ENCODE data around the gene SLC25A10. TPM values are rescaled to one million over a fixed set of nuclear protein-coding genes. Genes with fewer than 3 reads are reported as not detected.

The SLC25A10 gene
- total and polyA plus RNA-seq, 2 of the 8 experiments (the other 6 are each of a cell fraction or from before 2014, with no cell fraction given): 22.2 to 43.0 TPM

DNA sequence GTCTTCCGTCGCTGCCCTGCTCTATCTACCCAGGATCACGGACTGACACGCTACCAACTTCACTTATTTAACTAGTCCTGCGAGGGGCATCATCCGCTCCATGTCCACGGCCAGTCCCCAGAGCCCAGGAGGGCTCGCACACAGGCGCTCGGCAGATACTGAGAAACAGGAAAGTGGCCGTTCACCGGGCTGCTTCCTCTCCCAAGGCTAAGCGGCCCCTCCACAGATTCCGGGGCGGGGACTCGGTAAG lies 46.1 kb upstream of the SLC25A10 start:
- Histone ChIP-seq H3K79me1 (ENCODE audit: low read depth, low read length) (peaks cover 8% of the 10 kb centered on the region), H2BK12ac (ENCODE audit: low read depth, low read length) (0 out of 2 replicates have a peak overlapping the region, but pooled peaks have one; percentile 6), H3K9ac (replicated peaks in 1 of 4; ENCODE audit: extremely low read depth in 1 of 4, low read depth in 3 of 4, low read length in 3 of 4) (peak overlapping the region; percentile 42 to 86 (median 82); a peak in 6 of 7 replicates), H2BK120ac (replicated peaks; ENCODE audit: low read depth, low read length) (no peak overlapping the region), H3K14ac (ENCODE audit: insufficient read length) (no peak overlapping the region), H2BK20ac (ENCODE audit: low read length) (no peak overlapping the region), H3K9me3 (ENCODE audit: insufficient read depth in 2 of 2, low read depth in 1 of 2, low read length in 1 of 2) (no peaks in the 10 kb centered on the region), H3K4me1 (replicated peaks in 1 of 4; ENCODE audit: control insufficient read depth in 3 of 4, insufficient read depth in 4 of 4, low read length in 3 of 4) (peaks cover 3 to 11% (median 8%) of the 10 kb centered on the region in 4 experiments), H3K18ac (ENCODE audit: extremely low read depth, low read length) (peak overlapping the region; percentile 65; the same call in 1 of the 2 replicates), H4K91ac (replicated peaks; ENCODE audit: insufficient read length, low read length) (peak overlapping the region; percentile 65), H3K23me2 (ENCODE audit: low read depth, low read length) (peaks cover 4% of the 10 kb centered on the region; the same call in 1 of the 2 replicates), H3K27ac (ENCODE audit: low read depth, low read length) (peak overlapping the region; percentile 41; the same call in 1 of the 2 replicates), H3K4me3 (ENCODE audit: extremely low read depth in 1 of 4, insufficient read depth in 2 of 4, low read depth in 3 of 4, low read length in 4 of 4) (peak overlapping the region; percentile 62 to 95 (median 88)), H3K4me2 (ENCODE audit: insufficient read depth in 1 of 2, low read depth in 2 of 2, low read length in 2 of 2) (peak overlapping the region; percentile 77 to 84), H2BK15ac (ENCODE audit: low read length) (no peak overlapping the region), H2AK5ac (ENCODE audit: low read depth, low read length) (no peak overlapping the region), H3K56ac (replicated peaks; ENCODE audit: insufficient read length, low read depth, low read length) (peak overlapping the region; percentile 59), H4K5ac (ENCODE audit: insufficient read length, low read depth, low read length) (peak overlapping the region; percentile 38), H3K23ac (ENCODE audit: insufficient read length) (no peak overlapping the region), H4K20me1 (replicated peaks in 1 of 2; ENCODE audit: control insufficient read depth in 1 of 2, insufficient read depth in 2 of 2, low read length in 2 of 2) (peaks cover 8% of the 10 kb centered on the region in 2 experiments), H3K4ac (replicated peaks; ENCODE audit: insufficient read length, low read depth, low read length) (peak overlapping the region; percentile 63), H3K27me3 (replicated peaks in 1 of 4; ENCODE audit: control insufficient read depth in 3 of 4, extremely low read depth in 1 of 4, insufficient read depth in 3 of 4, low read length in 3 of 4) (no peaks in the 10 kb centered on the region), H3K36me3 (ENCODE audit: control insufficient read depth in 2 of 4, insufficient read depth in 4 of 4, low read length in 3 of 4) (peaks cover 9 to 30% (median 21%) of the 10 kb centered on the region in 4 experiments; a peak in 7 of 8 replicates), H4K8ac (ENCODE audit: extremely low read depth, insufficient read depth, low read length) (peak overlapping the region; percentile 92), H3K79me2 (ENCODE audit: control insufficient read depth in 1 of 2, insufficient read depth in 2 of 2, low read length in 2 of 2) (peaks cover 0 to 24% of the 10 kb centered on the region in 2 experiments; a peak in 2 of 4 replicates), H2BK5ac (ENCODE audit: low read depth, low read length) (peak overlapping the region; percentile 85; the same call in 1 of the 2 replicates), H2AFZ (ENCODE audit: low read length) (no peak overlapping the region)
- POLR2A ChIA-PET (ENCODE audit: partially characterized antibody): interaction anchor here (0.9 to 9.3 kb wide), 21 partner anchors 8 to 358 kb away, joined by 3 to 65 read pairs (median 3); partner anchors contain the start of genes ARL16, HGS, LRRC45 and MCRIP1
- DNase-seq (ENCODE audit: low read depth in 1 of 2, low spot score in 2 of 2): no peak
- WGBS, 2 experiments (ENCODE audit: extremely low coverage in 1 of 2, insufficient coverage in 1 of 2, insufficient read length in 1 of 2, insufficient replicate concordance in 2 of 2, low coverage in 1 of 2, low lambda C conversion rate in 2 of 2, missing lambda C conversion rate in 1 of 2): 9% methylated on average over 10 of the region's 16 CpGs; no CpG with 5 or more reads in 1 of the 2 experiments
- no peak for FAIRE-seq
- TF ChIP-seq TCF12 (IDR thresholded peaks at IDR 0.05; ENCODE audit: low read depth, low read length) (no peak), SIRT6 (IDR thresholded peaks at IDR 0.05; ENCODE audit: low read length) (no peak), BRCA1 (IDR thresholded peaks at IDR 0.05; ENCODE audit: low read depth, low read length) (no peak), YY1 (IDR thresholded peaks at IDR 0.05; ENCODE audit: low read depth, low read length) (no peak), POU5F1 (IDR thresholded peaks at IDR 0.05; ENCODE audit: low read depth, low read length) (no peak), RXRA (IDR thresholded peaks at IDR 0.05; ENCODE audit: insufficient read depth, low read depth, low read length) (no peak), CBX8 (IDR thresholded peaks at IDR 0.05; ENCODE audit: borderline replicate concordance, low read depth, low read length) (no peak), SUZ12 (IDR thresholded peaks at IDR 0.05; ENCODE audit: low read length) (no peak), CEBPB (IDR thresholded peaks at IDR 0.05; ENCODE audit: low read depth, low read length) (no peak), SAP30 (IDR thresholded peaks at IDR 0.05; ENCODE audit: insufficient read depth, insufficient replicate concordance, low read length) (no peak), GABPA (IDR thresholded peaks at IDR 0.05; ENCODE audit: borderline replicate concordance, insufficient read depth, low read length) (no peak), POLR2AphosphoS5 (IDR thresholded peaks at IDR 0.05; ENCODE audit: low read depth, low read length) (no peak), TBP (IDR thresholded peaks at IDR 0.05; ENCODE audit: low read depth, low read length) (no peak), SIX5 (IDR thresholded peaks at IDR 0.05; ENCODE audit: low read depth, low read length) (no peak), KDM5A (IDR thresholded peaks at IDR 0.05; ENCODE audit: low read length) (no peak), CHD2 (IDR thresholded peaks at IDR 0.05; ENCODE audit: low read length) (no peak)
- CTCF ChIA-PET (ENCODE audit: partially characterized antibody): interaction anchor here (0.6 to 1.3 kb wide), 2 partner anchors 9 to 174 kb away, joined by 3 to 5 read pairs; no protein-coding TSS in a partner anchor

All from H1 (cell line).